ENCODE results near the gene RNF17.
"Not testable (repeated sequence)": the region's sequence is repeated elsewhere in the genome, so short reads cannot be mapped to it uniquely, and the experiment has no call there.

Gene RNF17, protein sequence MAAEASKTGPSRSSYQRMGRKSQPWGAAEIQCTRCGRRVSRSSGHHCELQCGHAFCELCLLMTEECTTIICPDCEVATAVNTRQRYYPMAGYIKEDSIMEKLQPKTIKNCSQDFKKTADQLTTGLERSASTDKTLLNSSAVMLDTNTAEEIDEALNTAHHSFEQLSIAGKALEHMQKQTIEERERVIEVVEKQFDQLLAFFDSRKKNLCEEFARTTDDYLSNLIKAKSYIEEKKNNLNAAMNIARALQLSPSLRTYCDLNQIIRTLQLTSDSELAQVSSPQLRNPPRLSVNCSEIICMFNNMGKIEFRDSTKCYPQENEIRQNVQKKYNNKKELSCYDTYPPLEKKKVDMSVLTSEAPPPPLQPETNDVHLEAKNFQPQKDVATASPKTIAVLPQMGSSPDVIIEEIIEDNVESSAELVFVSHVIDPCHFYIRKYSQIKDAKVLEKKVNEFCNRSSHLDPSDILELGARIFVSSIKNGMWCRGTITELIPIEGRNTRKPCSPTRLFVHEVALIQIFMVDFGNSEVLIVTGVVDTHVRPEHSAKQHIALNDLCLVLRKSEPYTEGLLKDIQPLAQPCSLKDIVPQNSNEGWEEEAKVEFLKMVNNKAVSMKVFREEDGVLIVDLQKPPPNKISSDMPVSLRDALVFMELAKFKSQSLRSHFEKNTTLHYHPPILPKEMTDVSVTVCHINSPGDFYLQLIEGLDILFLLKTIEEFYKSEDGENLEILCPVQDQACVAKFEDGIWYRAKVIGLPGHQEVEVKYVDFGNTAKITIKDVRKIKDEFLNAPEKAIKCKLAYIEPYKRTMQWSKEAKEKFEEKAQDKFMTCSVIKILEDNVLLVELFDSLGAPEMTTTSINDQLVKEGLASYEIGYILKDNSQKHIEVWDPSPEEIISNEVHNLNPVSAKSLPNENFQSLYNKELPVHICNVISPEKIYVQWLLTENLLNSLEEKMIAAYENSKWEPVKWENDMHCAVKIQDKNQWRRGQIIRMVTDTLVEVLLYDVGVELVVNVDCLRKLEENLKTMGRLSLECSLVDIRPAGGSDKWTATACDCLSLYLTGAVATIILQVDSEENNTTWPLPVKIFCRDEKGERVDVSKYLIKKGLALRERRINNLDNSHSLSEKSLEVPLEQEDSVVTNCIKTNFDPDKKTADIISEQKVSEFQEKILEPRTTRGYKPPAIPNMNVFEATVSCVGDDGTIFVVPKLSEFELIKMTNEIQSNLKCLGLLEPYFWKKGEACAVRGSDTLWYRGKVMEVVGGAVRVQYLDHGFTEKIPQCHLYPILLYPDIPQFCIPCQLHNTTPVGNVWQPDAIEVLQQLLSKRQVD (N-terminal part only)

DNA sequence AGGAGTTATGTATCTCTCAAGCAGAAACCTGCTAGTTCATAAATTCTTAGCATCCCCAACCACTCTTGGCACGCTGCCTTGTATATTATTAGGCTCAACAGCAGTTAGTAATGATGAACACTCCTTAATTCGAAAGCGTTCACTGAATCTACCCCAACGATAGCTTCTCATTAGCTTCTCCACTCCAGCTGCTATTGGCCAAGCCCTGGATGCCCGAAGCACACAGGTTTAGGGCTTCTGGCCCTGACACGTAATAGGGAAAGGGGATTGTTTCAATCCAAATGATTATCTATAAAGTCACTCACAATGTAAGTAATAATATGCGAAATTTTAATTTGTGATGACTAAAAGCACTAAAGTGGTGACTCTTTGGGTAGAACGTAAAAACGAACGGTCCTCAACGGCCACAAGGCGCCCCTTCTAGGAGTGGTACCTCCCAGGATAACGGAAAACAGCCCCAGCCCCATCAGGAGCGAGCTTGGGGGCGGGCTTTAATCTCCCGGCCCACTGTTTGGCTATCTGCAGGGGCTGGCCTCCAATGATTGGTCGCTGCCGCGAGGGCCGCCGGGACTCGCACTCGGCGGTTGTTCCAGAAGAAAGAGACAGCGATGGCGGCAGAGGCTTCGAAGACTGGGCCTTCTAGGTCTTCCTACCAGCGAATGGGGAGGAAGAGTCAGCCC, at the start of gene RNF17:
Gene RNF17, plus strand, starts transcription at position 574 of the 680 bp plus-strand sequence. Its CDS starts 35 bp downstream, at position 609.
- DNase-seq (ENCODE audit: low read depth), result no peak

DNA sequence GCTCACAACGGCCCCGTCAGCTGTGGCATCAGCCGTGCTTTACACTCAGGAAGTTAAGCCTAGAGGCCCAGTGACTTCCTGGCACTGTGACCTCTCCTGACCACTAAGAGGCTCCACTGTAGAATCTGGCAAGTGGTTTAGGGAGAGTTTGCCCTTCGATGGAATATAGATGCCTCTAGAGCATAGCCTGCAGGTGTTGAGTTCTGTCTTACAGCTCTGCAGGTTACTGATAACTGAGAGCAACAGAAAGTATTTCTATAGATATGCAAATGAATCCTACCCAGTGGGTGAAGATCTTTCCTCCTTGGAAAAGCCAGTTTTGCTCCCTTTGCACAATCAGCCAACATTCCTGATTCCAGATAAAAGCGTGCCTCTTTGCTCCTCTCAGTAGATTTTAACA, 48.0 kb upstream of the RNF17 start:
- no peak for DNase-seq (ENCODE audit: low read depth)

DNA sequence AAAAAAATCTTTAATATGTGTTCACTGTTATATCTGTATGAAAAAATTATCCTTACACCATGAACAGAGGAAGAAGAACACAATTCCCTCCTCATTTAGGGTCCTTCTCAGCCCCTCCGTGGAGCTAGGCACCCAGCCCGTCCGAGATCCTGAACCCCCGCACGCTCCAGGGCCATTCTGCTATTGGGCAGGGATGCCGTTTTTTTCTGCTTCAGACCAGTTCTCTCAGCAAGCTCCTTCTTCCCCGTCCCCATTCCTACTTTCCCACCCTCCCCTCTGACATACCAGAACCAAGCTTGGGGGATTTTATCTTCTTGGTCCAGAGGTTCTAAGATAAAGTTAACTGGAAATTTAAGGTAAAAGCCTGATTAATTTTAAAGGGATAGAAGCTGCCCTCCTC, 47.5 kb upstream of the RNF17 start:
- DNase-seq (ENCODE audit: low read depth), result no peak

DNA sequence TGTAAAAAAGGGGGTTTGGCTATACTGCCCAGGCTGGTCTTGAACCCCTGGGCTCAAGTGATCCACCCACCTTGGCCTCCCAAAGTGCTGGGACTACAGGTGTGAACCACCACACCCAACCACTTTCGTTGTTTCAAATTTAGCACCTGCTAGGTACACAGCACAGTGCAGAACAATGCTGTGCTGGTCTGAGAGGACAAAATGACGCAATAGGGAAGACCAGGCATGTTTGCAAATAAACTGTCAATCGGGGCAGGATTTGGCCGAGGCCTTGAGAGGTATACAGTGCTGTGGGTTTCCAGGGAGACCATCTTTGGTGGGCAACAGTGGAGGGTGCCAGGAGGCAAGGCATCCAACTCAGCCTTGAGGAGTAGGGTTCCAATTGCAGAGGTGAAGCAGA, 46.8 kb upstream of the RNF17 start:
- DNase-seq (ENCODE audit: low read depth), result no peak

DNA sequence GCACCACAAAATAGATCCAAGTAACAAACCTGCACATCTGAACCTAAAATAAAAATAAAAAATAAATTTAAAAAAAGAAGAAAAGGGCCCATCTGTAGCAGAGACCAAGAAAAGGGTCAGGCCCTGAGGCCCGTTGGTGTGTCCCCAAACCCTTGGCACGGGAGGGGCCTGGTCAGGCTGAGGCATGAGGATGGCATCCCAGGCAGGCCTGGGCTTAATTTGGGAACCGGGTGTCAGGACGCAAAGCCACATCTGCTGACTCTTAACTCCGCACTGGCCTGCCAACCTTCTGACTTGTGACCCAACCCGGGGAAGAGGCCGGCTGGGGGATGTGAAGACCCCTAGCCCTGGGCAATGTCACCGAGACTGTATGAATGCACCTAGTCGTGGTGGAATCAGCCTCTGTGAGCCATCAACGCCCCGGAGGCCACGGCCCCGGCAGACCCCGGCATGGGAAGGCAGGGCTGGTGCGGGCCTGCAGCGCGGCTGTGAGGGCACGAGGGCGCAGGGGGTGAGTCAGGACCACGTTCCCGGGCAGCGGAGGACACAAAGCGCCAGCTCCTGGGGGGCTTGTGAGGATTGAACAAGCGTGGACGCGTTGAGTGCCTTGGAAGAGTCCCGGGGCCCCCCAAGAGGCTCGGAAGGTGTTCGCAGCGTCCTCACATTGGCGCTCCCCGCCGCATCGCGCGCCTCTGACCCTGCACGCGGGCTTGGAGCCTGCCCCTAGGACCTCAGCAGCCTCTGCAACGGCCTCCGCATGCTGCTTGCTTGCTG, 45.6 kb upstream of the RNF17 start:
- DNase-seq (ENCODE audit: low read depth), result no peak

DNA sequence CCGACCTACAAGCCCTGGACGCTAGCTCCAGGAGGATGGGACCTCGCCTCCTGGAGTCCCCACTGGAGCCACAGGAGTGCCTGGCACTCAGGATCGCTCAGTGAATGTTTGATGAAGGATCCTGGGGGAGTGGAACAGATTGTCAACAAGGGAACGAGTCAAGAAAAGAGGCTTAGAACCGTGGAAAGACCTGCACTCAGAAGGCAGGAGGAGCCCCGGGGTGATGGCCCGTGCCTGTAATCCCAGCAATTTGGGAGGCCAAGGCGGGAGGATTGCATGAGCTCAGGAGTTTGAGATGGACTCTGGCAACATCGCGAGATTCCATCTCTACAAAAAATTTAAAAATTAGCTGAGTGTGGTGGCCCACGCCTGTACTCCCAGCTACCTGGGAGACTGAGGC, 44.8 kb upstream of the RNF17 start:
- no peak for DNase-seq (ENCODE audit: low read depth)

DNA sequence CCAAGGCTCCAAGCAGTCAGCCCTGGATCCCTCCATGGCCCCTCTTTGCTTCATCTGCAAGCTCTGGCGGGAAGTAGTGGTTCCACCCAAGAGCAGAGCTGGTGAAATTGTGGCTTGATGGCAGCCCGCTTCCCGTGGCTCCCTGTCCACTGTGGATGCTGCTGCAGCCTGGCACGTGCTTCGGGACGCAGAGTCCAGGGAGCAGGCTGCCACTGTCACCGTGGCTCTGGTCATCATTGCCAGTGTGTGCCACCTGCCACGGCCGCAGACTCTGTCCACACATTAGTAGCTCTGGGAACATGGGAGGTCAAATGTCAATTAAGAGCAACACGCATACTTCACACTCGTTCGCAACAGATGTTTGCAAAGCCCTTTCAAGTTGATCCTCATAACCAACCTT, 40.8 kb upstream of the RNF17 start:
- DNase-seq (ENCODE audit: low read depth), result no peak

DNA sequence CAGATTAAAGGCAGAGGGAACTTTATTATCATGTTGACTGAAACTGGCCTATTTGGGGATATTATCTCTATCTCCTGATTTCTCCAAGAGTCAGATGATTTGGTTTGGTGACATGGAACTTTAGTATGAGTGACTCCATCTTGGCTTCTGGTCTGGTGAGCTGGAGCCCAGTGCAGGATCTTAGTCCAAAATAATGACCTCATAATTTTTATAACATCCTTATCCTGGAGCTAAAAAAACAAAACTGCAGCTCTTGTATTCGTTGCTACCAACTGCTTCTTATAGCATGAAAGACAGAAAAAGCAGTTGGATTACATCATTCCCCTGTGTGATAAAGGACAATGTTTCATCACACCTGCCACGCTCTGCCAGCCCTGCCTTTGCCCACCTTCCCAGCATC, 39.3 kb upstream of the RNF17 start:
- DNase-seq (ENCODE audit: low read depth), result no peak

DNA sequence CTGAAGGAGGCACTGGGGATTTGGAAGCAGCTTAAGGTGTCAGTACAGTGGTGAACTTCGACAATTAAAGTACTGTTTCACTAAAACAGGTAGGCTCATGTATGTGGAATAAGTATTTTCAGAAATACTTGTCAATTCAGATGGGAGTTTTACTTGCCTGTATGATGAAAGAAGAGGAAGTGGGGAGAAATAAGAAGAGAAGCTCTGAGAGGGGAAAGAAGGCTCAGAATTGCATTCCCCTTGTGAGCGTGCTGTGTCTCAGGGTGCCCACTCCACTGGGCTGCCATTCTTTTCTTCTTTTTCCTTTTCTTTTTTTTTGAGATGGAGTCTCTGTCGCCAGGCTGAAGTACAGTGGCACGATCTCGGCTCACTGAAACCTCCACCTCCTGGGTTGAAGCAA, 38.6 kb upstream of the RNF17 start:
- DNase-seq (ENCODE audit: low read depth), result no peak

DNA sequence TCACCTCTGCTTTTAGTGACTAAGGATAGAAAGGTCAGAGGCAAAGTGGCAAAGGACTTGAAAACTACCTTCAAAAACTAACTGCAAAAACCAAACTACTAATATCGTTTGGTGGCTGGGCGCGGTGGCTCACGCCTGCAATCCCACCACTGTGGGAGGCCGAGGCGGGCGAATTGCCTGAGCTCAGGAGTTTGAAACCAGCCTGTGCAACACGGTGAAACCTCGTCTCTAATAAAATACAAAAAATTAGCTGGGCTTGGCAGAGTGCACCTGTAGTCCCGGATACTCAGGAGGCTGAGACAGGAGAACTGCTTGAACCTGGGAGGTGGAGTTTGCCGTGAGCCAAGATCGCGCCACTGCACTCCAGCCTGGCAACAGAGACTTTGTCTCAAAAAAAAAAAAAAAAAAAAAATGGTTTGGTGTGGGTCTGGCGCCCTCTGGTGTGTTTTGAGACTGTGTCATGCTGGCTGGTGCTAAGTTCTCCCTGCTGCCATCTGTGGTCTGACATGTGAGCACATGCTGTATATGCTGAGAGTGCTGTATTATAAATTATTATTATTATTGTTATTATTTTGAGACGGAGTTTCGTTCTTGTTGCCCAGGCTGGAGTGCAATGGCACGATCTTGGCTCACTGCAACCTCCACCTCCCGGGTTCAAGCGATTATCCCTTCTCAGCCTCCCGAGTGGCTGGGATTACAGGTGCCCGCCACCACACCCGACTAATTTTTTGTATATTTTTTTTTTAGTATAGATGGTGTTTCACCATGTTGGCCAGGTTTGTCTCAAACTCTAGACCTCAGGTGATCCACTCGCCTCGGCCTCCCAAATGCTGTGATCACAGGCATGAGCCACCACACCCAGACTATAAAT, 36.0 kb upstream of the RNF17 start:
- no peak for DNase-seq (ENCODE audit: low read depth)

DNA sequence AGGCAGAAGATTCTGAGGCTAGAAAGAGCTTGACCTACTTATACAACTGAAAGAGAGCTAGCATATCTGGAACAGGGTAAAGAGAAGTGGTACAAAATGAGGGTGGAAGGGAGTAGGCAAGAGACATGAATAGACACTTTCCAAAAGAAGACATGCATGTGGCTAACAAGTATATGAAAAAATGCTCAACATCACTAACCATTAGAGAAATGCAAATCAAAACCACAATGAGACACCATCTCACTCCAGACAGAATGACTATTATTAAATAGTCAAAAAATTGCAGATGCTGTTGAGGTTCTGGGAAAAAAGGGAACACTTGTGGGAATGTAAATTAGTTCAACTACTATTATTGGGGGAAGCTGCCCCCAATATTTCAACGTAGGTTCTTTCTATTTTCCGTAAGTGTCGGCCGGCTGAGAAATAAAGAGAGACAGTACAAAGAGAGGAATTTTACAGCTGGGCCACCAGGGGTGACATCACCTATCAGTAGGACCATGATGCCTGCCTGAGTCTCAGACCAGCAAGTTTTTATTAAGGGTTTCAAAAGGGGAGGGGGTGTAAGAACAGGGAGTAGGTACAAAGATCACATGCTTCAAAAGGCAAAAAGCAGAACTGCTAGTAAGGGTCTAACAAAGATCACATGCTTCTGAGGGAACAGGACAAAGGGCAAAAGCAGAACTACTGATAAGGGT, 32.9 kb upstream of the RNF17 start:
- not testable (repeated sequence) for DNase-seq (ENCODE audit: low read depth)

DNA sequence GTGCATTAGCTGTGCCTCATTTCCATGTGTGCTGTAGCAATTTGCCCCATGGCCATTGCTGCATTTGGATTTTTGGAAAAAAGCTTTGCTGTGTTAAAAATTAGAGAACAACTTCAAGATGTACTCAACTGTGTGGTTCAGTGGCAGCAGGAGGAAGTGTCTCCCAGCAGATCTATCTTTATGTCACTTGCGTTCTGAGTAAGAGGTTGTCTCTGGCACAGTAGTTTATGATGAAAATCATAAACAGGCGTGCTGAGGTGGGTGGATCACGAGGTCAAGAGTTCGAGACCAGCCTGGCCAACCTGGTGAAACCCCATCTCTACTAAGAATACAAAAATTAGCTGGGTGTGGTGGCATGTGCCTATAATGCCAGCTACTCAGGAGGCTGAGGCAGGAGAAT, 29.0 kb upstream of the RNF17 start:
- DNase-seq (ENCODE audit: low read depth), result no peak

DNA sequence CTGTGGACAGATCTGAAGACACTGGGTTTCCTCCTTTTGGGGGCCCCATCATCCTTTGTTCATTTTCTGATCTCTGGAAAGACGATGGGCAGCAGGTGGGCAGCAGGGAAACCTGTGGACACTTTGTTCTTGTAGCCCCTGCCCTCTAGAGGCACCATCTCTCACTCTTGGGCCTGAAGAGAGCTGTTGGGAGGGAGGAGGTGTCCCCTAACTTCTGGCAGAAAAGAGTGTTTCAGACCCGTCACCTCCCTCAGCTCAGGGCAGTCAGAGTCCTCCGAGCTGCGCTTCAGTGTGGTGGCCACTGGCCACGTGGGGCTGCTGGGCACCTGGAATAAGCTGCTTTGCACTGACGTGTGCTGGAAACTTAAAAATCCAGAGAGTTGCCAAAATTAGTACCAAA, 26.9 kb upstream of the RNF17 start:
- DNase-seq (ENCODE audit: low read depth), result no peak

DNA sequence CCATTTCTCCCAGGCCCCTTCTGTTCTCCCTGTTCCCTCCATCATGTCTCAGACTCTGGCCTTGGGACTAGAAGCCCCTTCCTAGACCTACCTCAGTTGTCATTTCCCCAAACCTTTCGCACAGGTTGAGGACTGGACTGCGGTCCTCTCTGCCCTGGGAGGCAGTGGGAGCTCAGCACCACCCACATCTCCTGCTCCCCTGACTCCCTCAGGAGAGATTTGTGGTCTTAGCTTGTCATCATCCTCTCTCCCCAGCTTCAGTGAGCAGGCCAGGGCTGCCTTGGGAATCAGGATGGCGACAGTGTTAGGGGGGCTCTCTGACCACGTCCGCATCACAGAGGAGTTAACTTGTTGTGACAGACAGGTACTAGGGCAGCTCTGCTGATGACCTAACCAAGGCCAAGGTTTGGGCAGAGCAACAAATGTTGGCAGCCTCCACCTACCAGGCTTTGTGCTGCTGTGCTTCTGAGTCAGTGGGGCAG, 25.6 kb upstream of the RNF17 start:
- DNase-seq (ENCODE audit: low read depth), result no peak

DNA sequence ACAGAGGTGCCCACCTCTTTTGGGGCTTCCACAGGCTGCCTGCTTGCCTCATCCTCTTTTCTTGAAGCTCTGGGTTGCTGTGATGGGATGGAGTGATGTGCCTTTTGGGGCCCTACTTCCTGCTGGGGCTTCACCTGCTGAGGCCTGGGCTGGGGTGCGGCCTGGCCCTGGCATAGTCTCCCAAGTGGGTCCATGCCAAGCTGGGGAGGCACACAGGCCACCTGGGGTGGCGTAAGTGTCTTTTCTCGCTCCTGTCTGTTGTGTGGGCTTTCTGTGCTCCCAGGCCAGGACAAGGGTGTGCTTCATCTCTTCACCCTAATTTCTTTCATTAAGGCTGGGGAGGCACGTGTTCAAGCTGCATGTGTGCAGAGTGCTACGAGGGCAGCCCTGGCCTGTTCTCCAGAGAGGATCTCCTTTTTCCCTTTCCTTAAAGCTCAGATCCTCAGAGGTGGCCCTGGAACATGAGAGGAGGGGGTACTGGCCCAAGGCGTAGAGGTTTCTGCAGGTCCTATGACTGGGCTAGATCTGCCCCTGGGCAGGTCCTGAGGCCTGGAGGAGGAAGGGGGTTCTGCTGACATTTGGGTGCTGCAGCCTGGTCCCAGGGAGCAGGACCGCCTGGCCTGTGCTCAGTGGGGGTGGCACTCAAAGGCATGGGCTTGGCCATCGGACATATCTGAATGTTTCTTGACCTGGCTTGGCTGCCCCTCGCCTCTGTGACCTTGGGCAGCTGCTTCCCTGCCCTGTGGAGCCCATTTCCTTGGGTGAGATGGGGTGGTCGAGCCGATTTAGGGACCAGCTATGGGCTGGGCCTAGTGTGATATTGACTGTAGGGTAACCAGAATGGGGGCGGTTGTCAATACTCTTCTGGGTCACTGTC, 23.7 kb upstream of the RNF17 start:
- no peak for DNase-seq (ENCODE audit: low read depth)

DNA sequence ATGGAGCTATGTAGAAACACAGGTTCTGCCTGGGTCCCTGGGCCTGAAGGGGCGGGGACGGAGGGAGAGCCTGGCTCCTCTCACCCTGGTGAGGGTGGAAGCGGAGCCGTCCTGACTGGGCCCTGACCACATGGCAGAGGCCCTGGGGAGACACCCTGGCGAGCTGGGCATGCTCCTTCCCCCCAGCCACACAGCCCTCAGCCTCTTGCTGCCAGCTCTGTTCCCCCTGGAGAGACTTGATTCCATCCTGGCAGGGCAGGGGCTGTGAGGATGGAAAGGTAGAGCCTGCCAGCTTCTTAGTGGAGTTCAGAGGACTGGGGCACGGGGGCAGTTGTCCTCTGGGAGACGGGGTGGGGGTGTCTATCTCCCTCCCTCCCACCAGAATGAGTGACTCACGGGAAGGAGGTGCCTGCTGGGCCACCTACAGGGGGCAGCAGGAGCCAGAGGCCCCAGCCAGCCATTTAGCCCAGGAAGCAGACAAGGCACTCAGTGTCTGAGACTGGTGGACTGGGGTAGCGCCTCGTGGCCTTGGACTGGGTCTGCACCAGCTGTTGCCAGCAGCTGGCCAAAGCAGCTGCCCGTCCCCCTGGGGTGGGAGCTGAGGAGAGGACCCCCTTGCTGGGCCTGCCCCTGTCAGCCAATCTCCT, 22.8 kb upstream of the RNF17 start:
- no peak for DNase-seq (ENCODE audit: low read depth)

DNA sequence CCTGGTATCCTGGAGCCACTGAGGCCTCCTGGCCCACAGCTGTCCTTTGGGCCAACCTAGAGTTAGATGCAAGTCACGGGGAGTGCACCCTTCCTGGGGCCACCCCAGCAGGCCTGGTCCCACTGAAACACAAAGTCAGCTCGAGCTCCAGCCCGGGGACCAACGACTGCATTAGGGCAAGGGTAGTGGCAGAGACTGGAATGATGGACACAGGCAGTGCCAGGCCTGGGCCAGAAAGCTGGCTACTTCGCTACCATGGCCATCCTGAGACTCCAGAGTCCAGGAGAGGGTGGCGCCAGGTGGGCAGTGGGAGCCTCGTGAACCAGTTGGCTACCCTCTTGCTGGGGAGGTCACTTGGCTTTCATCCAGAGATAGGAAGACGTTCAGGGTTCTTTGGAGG, 22.2 kb upstream of the RNF17 start:
- no peak for DNase-seq (ENCODE audit: low read depth)

DNA sequence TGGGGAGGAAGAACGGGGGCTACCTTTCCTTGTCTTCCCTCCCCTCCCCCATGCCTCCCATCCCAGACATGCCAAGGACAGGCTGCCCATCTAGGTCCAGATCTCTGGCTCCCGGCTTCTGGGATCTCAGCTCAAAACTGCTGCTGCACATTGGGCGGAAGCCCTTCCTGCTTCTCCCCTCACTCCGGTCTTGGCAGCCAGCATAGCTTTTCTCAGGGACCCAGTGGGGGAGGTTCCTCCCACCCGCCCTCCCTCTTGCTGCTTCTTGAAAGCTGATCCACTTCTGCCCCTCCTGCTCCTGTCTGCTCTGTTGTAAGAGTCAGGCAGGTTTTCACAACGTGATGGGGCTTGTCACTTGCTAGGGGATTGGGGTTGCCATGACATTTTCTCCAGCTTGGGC, 21.7 kb upstream of the RNF17 start:
- DNase-seq (ENCODE audit: low read depth), result no peak
